Vagina (tissue), 2 donors: ENCODE measurements around the gene MUC4. TPM values are rescaled to one million over a fixed set of nuclear protein-coding genes. Genes with fewer than 3 reads are reported as not detected.
"Not testable (repeated sequence)": the region's sequence is repeated elsewhere in the genome, so short reads cannot be mapped to it uniquely, and the experiment has no call there.

Experiments
- DNase-seq, 2 donors: peaks; one replicate each; pipeline ENCODE4 v3.0.0-alpha.2; 2017; ENCODE audit errors: extremely low spot score in 2 of 2
- H3K27ac ChIP-seq: fragments of 200-600 bp; sonication (generic); one replicate; pipeline ENCODE4 v1.5.1; 2019
- H3K27me3 ChIP-seq: fragments of 200-600 bp; sonication (generic); one replicate; pipeline ENCODE4 v1.5.1; 2019
- H3K36me3 ChIP-seq, 2 donors: fragments of 200-600 bp; sonication (generic); one replicate each; pipeline ENCODE4 v1.5.1; 2017 to 2019
- H3K4me1 ChIP-seq: fragments of 200-600 bp; sonication (generic); one replicate; pipeline ENCODE4 v1.5.1; 2019
- H3K4me3 ChIP-seq, 2 donors: fragments of 200-600 bp; sonication (generic); 1 replicate in 1 of 2; 2 replicates in 1 of 2; pipeline ENCODE4 v1.5.1; 2016 to 2019
- H3K9me3 ChIP-seq: fragments of 200-600 bp; sonication (generic); one replicate; pipeline ENCODE4 v1.5.1; 2019
- POLR2A ChIP-seq, 2 donors: fragments of 450-650 bp; IDR thresholded peaks; one replicate each; pipeline ENCODE4 v1.6.1; 2017; ENCODE audit warnings: antibody characterized with exemption in 2 of 2, mild to moderate bottlenecking in 2 of 2, moderate library complexity in 2 of 2
- POLR2AphosphoS5 ChIP-seq, 2 donors: sonication (generic); formaldehyde crosslinking; IDR thresholded peaks; one replicate each; pipeline ENCODE4 v1.9.0; 2017; ENCODE audit warnings: antibody characterized with exemption in 2 of 2, mild to moderate bottlenecking in 2 of 2, low read depth in 1 of 2; ENCODE audit not compliant: insufficient read depth in 1 of 2
- intact Hi-C: fragments of 100-400 bp; cut with DNase I; formaldehyde crosslinking; loops from one replicate; pipeline ENCODE4 v1.15.1; 2023
- total RNA-seq: library from RNA; depleted of rRNA; stranded (reverse); fragments of >200 nt; gene quantifications from one replicate; pipeline ENCODE4 v1.2.3, GENCODE V29; 2016
- TF ChIP-seq, protein P1 (sequence below), 3 experiments: fragments of 450-650 bp in 2 of 3; fragments of 200-600 bp in 1 of 3; sonication (generic) in 1 of 3; IDR thresholded peaks; one replicate each; pipeline ENCODE4 v1.5.1; 2017 to 2019; ENCODE audit warnings: antibody characterized with exemption in 3 of 3, mild to moderate bottlenecking in 2 of 3, moderate library complexity in 2 of 3

The MUC4 gene
- total RNA-seq, 1 donor from 2014 or later, result 36.1 TPM

DNA sequence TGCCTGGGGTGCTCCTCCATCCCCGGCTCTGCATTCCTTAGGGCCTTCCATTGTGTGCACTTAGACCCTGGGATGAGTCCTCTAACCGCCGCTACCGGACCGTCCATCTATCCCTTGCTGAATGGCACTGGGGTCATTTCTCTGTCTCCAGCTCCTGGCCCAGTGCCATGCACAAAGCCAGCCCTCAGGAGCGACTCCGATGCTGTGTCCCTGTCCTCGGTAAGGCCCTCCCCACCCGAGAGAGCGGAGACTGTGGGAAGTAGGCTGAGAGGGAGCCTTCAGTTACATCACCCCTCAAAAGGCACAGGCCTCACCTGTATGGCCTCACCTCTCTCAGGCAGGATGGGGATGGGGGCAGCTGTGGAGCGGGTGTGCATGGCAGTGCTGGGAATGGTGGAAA is 33.8 kb downstream of the MUC4 start:
- H3K4me1 ChIP-seq, result no peaks in the 10 kb centered on the region
- DNase-seq, result no peak
- H3K27ac ChIP-seq, result no peak overlapping the region
- TF ChIP-seq POLR2AphosphoS5 (IDR thresholded peaks at IDR 0.05; ENCODE audit: insufficient read depth in 1 of 2, low read depth in 1 of 2) (no peak), POLR2A (IDR thresholded peaks at IDR 0.05) (no peak)
- TF ChIP-seq, protein P1, sequence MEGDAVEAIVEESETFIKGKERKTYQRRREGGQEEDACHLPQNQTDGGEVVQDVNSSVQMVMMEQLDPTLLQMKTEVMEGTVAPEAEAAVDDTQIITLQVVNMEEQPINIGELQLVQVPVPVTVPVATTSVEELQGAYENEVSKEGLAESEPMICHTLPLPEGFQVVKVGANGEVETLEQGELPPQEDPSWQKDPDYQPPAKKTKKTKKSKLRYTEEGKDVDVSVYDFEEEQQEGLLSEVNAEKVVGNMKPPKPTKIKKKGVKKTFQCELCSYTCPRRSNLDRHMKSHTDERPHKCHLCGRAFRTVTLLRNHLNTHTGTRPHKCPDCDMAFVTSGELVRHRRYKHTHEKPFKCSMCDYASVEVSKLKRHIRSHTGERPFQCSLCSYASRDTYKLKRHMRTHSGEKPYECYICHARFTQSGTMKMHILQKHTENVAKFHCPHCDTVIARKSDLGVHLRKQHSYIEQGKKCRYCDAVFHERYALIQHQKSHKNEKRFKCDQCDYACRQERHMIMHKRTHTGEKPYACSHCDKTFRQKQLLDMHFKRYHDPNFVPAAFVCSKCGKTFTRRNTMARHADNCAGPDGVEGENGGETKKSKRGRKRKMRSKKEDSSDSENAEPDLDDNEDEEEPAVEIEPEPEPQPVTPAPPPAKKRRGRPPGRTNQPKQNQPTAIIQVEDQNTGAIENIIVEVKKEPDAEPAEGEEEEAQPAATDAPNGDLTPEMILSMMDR (IDR thresholded peaks at IDR 0.05), result no peak
- H3K36me3 ChIP-seq, result no peaks in the 10 kb centered on the region
- intact Hi-C loops, result no loop called here
- no peak overlapping the region for H3K4me3 ChIP-seq
- no peaks in the 10 kb centered on the region for H3K9me3 ChIP-seq
- no peaks in the 10 kb centered on the region for H3K27me3 ChIP-seq

DNA sequence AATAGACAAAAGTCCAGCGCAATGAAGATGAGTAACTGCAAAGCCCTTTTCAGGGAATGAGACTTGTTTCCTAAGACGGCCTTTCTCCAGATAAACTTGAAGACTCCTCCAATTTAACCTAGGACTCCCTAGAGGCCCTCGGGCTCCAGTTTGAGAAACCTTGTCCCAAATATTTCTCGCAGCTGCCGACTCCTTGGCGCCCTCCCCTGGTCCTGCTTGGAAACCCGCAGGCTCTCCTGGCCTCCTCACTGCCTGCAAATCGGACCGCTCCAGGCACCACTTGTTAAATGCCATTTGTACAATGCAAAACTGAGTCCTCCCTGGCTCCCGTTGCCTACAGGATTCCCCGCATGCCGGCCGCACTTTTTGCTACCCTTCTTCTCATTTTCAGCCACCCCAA is 36.8 kb downstream of the MUC4 start:
- Histone ChIP-seq H3K27me3 (no peaks in the 10 kb centered on the region), H3K4me3 (no peak overlapping the region), H3K27ac (no peak overlapping the region), H3K36me3 (no peaks in the 10 kb centered on the region), H3K4me1 (no peaks in the 10 kb centered on the region), H3K9me3 (no peaks in the 10 kb centered on the region)
- TF ChIP-seq POLR2A (IDR thresholded peaks at IDR 0.05) (no peak), POLR2AphosphoS5 (IDR thresholded peaks at IDR 0.05; ENCODE audit: insufficient read depth in 1 of 2, low read depth in 1 of 2) (no peak)
- TF ChIP-seq, protein P1 (IDR thresholded peaks at IDR 0.05), result no peak
- no peak for DNase-seq
- intact Hi-C loops, result no loop called here

DNA sequence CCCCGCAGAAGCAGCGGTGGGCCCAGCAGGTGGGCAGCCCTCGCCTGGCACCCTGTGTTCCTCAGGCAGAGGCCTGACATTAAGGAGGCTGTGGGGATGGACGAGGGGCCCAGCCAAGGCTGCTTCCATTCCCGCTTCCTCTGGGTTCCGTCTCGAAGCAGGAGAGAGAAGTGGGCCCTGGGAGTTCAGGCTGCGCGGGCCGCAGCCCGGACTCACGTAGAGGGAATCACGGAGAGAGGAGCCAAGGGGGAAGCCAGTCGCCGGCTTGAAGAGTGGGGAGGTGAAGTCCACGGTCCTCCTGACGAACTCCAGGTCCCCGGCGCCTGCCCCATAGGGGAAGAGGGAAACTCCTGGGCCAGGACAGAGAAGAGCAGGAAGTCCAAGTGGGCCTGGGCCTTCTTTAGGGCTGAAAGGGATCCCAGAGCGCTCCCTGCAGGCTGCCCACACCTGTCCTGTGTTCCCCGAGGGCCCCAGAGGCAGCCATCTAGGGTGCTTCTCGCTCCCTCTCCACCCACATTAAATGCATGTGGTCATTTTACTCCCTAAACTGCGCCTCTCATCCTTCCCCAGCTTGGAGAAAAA is 37.7 kb downstream of the MUC4 start:
- Histone ChIP-seq H3K9me3 (no peaks in the 10 kb centered on the region), H3K27me3 (no peaks in the 10 kb centered on the region), H3K27ac (no peak overlapping the region), H3K4me3 (no peak overlapping the region), H3K36me3 (no peaks in the 10 kb centered on the region), H3K4me1 (no peaks in the 10 kb centered on the region)
- intact Hi-C loops, result no loop called here
- TF ChIP-seq POLR2A (IDR thresholded peaks at IDR 0.05) (no peak), POLR2AphosphoS5 (IDR thresholded peaks at IDR 0.05; ENCODE audit: insufficient read depth in 1 of 2, low read depth in 1 of 2) (no peak)
- TF ChIP-seq, protein P1 (IDR thresholded peaks at IDR 0.05), result no peak
- DNase-seq, result no peak

DNA sequence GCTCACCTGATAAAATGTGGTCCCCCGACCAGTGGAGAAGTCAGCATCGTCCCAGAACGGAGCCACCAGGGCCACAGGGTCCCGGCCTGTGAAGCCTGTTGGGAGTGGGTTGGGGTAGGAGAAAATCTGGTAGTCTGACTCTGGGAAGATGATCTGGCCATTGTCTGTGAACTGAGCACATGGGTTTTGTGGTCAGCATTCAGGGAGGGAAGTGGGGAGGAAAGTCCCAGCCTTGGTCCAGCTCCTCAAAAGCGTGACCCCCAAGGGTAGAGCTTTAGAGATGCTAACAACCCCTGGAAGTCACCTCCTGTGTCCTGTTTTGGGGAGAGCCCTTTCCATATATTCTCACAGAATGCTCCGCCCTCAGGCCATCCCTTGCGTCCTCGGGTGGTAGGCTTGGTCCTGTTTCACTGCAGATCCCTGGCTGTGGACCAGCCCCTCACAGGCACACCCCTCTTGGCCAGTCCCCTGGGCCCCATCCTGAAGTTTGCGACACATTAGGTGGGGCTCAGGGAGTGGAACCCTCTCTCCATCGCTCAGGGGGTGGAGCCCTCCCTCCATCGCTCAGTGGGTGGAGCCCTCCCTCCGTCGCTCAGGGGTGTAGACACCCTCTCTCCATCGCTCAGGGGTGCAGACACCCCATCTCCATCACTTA is 40.0 kb downstream of the MUC4 start:
- intact Hi-C loops, result no loop called here
- no peaks in the 10 kb centered on the region for H3K9me3 ChIP-seq
- DNase-seq, result no peak

DNA sequence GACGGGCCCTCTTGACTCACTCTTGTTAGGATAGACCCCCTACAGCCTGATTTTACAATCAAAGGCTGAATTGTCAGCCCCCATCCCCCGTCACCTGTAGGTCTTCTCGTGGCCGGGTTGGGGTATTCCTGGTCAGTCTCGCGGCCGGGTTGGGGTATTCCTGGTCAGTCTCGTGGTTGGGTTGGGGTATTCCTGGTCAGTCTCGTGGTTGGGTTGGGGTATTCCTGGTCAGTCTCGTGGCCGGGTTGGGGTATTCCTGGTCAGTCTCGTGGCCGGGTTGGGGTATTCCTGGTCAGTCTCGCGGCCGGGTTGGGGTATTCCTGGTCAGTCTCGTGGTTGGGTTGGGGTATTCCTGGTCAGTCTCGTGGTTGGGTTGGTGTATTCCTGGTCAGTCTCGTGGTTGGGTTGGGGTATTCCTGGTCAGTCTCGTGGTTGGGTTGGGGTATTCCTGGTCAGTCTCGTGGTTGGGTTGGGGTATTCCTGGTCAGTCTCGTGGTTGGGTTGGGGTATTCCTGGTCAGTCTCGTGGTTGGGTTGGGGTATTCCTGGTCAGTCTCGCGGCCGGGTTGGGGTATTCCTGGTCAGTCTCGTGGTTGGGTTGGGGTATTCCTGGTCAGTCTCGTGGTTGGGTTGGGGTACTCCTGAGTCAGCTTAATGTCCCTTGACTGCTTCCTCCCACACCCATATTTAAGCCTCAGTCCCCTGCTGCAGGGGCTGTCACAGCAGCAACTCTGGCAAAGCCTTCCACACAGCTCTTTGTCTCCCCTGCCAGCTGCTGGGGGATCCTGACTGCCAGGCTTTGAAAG is 40.7 kb downstream of the MUC4 start:
- DNase-seq, intact Hi-C loops: not testable (repeated sequence)

More for the DNA sequence above, 40.0 kb downstream of the MUC4 start:
- TF ChIP-seq, protein P1 (IDR thresholded peaks at IDR 0.05), result no peak
- TF ChIP-seq POLR2AphosphoS5 (IDR thresholded peaks at IDR 0.05; ENCODE audit: insufficient read depth in 1 of 2, low read depth in 1 of 2) (no peak), POLR2A (IDR thresholded peaks at IDR 0.05) (no peak)
- Histone ChIP-seq H3K27me3 (no peaks in the 10 kb centered on the region), H3K27ac (no peak overlapping the region), H3K4me1 (no peaks in the 10 kb centered on the region), H3K4me3 (no peak overlapping the region), H3K36me3 (no peaks in the 10 kb centered on the region)

More for the DNA sequence above, 40.7 kb downstream of the MUC4 start:
- H3K27ac ChIP-seq, H3K27me3 ChIP-seq, H3K4me1 ChIP-seq, H3K4me3 ChIP-seq, H3K36me3 ChIP-seq, H3K9me3 ChIP-seq: not testable (repeated sequence)
